ENCODE results near the gene TMPRSS11B.

The TMPRSS11B gene

DNA sequence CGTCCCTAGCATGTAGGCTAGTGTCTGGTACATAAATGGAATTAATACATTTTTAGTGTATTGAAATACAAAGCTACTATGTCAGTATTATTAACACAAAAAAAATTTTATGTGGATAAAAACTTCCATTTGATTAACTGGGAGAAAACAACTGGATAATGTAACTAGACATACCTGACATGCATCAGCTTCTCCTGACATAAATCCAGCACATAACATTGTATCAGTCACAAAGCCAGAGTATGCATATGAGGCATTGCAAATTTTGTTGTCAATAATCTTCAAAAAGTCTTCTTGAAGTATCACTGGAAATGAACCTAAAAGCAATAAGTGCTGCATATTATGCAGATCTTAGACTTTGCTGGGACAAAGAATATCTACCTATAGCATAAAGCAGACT, 16.9 kb downstream of the TMPRSS11B start:
- H3K4ac ChIP-seq (ENCODE audit: low read depth in 1 of 2, low read length in 2 of 2): no peak overlapping the region
- no peak overlapping the region for H4K91ac ChIP-seq (ENCODE audit: low read length)
- H3K9me3 ChIP-seq (ENCODE audit: control insufficient read depth, low read length): no peaks in the 10 kb centered on the region
- H3K4me1 ChIP-seq (ENCODE audit: control insufficient read depth, insufficient read depth, low read depth, low read length): no peaks in the 10 kb centered on the region
- H2BK120ac ChIP-seq (ENCODE audit: low read depth, low read length): no peak overlapping the region
- no peak overlapping the region for H3K27ac ChIP-seq (ENCODE audit: low read length, poor library complexity, severe bottlenecking)
- H3K9ac ChIP-seq (ENCODE audit: low read length): no peak overlapping the region
- no peak overlapping the region for H3K14ac ChIP-seq (ENCODE audit: low read length in 2 of 2)
- no peaks in the 10 kb centered on the region for H3K36me3 ChIP-seq (ENCODE audit: control insufficient read depth in 1 of 2, insufficient read depth in 2 of 2, low read depth in 1 of 2, low read length in 2 of 2)
- H2BK15ac ChIP-seq (ENCODE audit: low read depth, poor library complexity, severe bottlenecking): no peak overlapping the region
- no CpG with 5 or more reads among the region's 1 CpG for WGBS
- no peak overlapping the region for H3K18ac ChIP-seq (ENCODE audit: low read depth in 1 of 2, low read length in 2 of 2)
- no peaks in the 10 kb centered on the region for H3K27me3 ChIP-seq (ENCODE audit: control insufficient read depth in 1 of 2, insufficient read depth in 1 of 2, low read length in 2 of 2)
- H2AFZ ChIP-seq (ENCODE audit: low read depth, low read length): no peak overlapping the region
- no peak for DNase-seq
- no peak overlapping the region for H4K8ac ChIP-seq (ENCODE audit: low read length)
- no peak overlapping the region for H3K4me2 ChIP-seq (ENCODE audit: low read length, poor library complexity, severe bottlenecking)
- H3K4me3 ChIP-seq (ENCODE audit: insufficient read depth in 1 of 2, low read depth in 1 of 2, low read length in 2 of 2): no peak overlapping the region
- H3K79me1 ChIP-seq (replicated peaks; ENCODE audit: low read length, poor library complexity, severe bottlenecking): no peaks in the 10 kb centered on the region
- H2BK5ac ChIP-seq (ENCODE audit: low read depth, low read length, poor library complexity, severe bottlenecking): no peak overlapping the region
- no peak overlapping the region for H2AK5ac ChIP-seq (ENCODE audit: low read length, severe bottlenecking)
- no peak overlapping the region for H3K23ac ChIP-seq (ENCODE audit: low read length in 2 of 2)
- H2BK12ac ChIP-seq (ENCODE audit: low read length in 2 of 2): no peak overlapping the region

DNA sequence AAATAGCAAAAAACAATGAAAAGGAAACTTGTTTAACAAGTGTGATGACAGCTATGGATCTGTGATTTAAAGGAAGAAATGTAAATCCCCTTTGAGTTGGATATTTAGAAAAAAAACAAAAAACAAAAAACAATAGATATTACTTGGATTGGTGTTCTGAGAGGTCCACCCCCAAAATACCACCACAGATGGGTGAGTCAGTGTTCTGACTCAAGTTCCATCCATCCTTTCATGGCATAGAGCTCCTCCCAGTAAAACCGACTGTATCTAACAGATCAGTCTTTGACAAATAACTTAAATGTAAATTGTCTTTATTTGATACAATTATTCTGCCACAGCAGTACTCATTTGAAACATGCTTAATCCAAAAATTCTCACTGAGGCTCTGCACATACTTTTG, 27.4 kb downstream of the TMPRSS11B start:
- H3K4ac ChIP-seq (ENCODE audit: low read depth in 1 of 2, low read length in 2 of 2): no peak overlapping the region
- no peak overlapping the region for H4K91ac ChIP-seq (ENCODE audit: low read length)
- H3K36me3 ChIP-seq (ENCODE audit: control insufficient read depth in 1 of 2, insufficient read depth in 2 of 2, low read depth in 1 of 2, low read length in 2 of 2): no peaks in the 10 kb centered on the region
- no peak overlapping the region for H2BK15ac ChIP-seq (ENCODE audit: low read depth, poor library complexity, severe bottlenecking)
- no peak for DNase-seq
- no peak overlapping the region for H3K4me2 ChIP-seq (ENCODE audit: low read length, poor library complexity, severe bottlenecking)
- H3K27me3 ChIP-seq (ENCODE audit: control insufficient read depth in 1 of 2, insufficient read depth in 1 of 2, low read length in 2 of 2): no peaks in the 10 kb centered on the region
- no peak overlapping the region for H2BK12ac ChIP-seq (ENCODE audit: low read length in 2 of 2)
- no peak overlapping the region for H3K14ac ChIP-seq (ENCODE audit: low read length in 2 of 2)
- H3K27ac ChIP-seq (ENCODE audit: low read length, poor library complexity, severe bottlenecking): no peak overlapping the region
- no peak overlapping the region for H2BK5ac ChIP-seq (ENCODE audit: low read depth, low read length, poor library complexity, severe bottlenecking)
- H2BK120ac ChIP-seq (ENCODE audit: low read depth, low read length): no peak overlapping the region
- H2AK5ac ChIP-seq (ENCODE audit: low read length, severe bottlenecking): no peak overlapping the region
- no peak overlapping the region for H2AFZ ChIP-seq (ENCODE audit: low read depth, low read length)
- WGBS: no CpG with 5 or more reads among the region's 1 CpG
- H3K79me1 ChIP-seq (replicated peaks; ENCODE audit: low read length, poor library complexity, severe bottlenecking): no peaks in the 10 kb centered on the region
- H3K4me1 ChIP-seq (ENCODE audit: control insufficient read depth, insufficient read depth, low read depth, low read length): no peaks in the 10 kb centered on the region
- H3K4me3 ChIP-seq (ENCODE audit: insufficient read depth in 1 of 2, low read depth in 1 of 2, low read length in 2 of 2): no peak overlapping the region
- no peak overlapping the region for H3K23ac ChIP-seq (ENCODE audit: low read length in 2 of 2)
- no peak overlapping the region for H4K8ac ChIP-seq (ENCODE audit: low read length)
- no peak overlapping the region for H3K9ac ChIP-seq (ENCODE audit: low read length)
- H3K18ac ChIP-seq (ENCODE audit: low read depth in 1 of 2, low read length in 2 of 2): no peak overlapping the region
- H3K9me3 ChIP-seq (ENCODE audit: control insufficient read depth, low read length): peaks cover 2% of the 10 kb centered on the region

DNA sequence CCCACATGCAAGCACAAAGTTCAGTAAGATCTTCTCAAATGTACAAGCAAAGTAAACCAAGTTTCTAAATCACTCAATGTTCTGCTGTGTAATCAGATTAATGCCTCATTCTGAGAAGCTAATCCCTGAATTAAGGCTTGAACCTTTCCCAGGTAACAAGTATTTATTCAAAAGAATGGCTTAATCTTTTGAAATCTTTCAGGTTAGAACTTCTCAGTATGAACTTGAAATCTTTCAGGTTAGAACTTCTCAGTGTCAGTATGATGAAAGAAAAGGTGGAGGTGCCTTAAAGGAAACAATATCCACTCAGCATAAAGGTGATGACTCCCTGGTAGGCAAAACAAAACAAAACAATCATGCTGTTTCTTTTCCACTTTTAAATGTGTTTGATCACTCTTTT, 29.0 kb downstream of the TMPRSS11B start:
- H4K8ac ChIP-seq (ENCODE audit: low read length): no peak overlapping the region
- no peak overlapping the region for H2BK120ac ChIP-seq (ENCODE audit: low read depth, low read length)
- no peak overlapping the region for H2BK5ac ChIP-seq (ENCODE audit: low read depth, low read length, poor library complexity, severe bottlenecking)
- H3K4me3 ChIP-seq (ENCODE audit: insufficient read depth in 1 of 2, low read depth in 1 of 2, low read length in 2 of 2): no peak overlapping the region
- H3K36me3 ChIP-seq (ENCODE audit: control insufficient read depth in 1 of 2, insufficient read depth in 2 of 2, low read depth in 1 of 2, low read length in 2 of 2): no peaks in the 10 kb centered on the region
- DNase-seq: no peak
- no peak overlapping the region for H2BK15ac ChIP-seq (ENCODE audit: low read depth, poor library complexity, severe bottlenecking)
- H3K18ac ChIP-seq (ENCODE audit: low read depth in 1 of 2, low read length in 2 of 2): no peak overlapping the region
- H3K4me1 ChIP-seq (ENCODE audit: control insufficient read depth, insufficient read depth, low read depth, low read length): no peaks in the 10 kb centered on the region
- no peak overlapping the region for H3K4me2 ChIP-seq (ENCODE audit: low read length, poor library complexity, severe bottlenecking)
- H2BK12ac ChIP-seq (ENCODE audit: low read length in 2 of 2): no peak overlapping the region
- H4K91ac ChIP-seq (ENCODE audit: low read length): no peak overlapping the region
- H3K27me3 ChIP-seq (ENCODE audit: control insufficient read depth in 1 of 2, insufficient read depth in 1 of 2, low read length in 2 of 2): no peaks in the 10 kb centered on the region
- H3K9ac ChIP-seq (ENCODE audit: low read length): no peak overlapping the region
- H3K23ac ChIP-seq (ENCODE audit: low read length in 2 of 2): no peak overlapping the region
- H2AFZ ChIP-seq (ENCODE audit: low read depth, low read length): no peak overlapping the region
- H2AK5ac ChIP-seq (ENCODE audit: low read length, severe bottlenecking): no peak overlapping the region
- H3K9me3 ChIP-seq (ENCODE audit: control insufficient read depth, low read length): peaks cover 4% of the 10 kb centered on the region
- H3K79me1 ChIP-seq (replicated peaks; ENCODE audit: low read length, poor library complexity, severe bottlenecking): no peaks in the 10 kb centered on the region
- no peak overlapping the region for H3K27ac ChIP-seq (ENCODE audit: low read length, poor library complexity, severe bottlenecking)
- H3K4ac ChIP-seq (ENCODE audit: low read depth in 1 of 2, low read length in 2 of 2): no peak overlapping the region
- H3K14ac ChIP-seq (ENCODE audit: low read length in 2 of 2): no peak overlapping the region

DNA sequence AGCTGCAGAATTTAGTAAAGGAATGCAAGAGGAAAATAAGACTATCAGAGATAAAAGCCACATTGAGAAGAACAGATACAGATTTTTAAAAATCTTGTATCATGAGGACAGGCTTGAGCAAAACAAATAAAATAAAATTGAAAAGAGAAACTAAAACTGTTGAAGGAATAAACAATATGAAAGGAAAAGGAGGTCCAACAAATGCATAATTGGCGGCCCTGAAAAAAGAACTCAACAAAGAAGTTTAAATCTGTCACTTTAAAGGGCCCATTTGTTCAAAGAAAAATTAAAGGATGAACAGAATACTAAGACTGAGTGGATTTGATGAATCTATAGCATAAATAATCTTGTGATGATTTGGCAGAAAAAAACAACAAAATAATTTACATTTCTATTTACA, 36.5 kb downstream of the TMPRSS11B start:
- H3K27ac ChIP-seq (ENCODE audit: low read length, poor library complexity, severe bottlenecking): no peak overlapping the region
- H3K23ac ChIP-seq (ENCODE audit: low read length in 2 of 2): no peak overlapping the region
- H2AK5ac ChIP-seq (ENCODE audit: low read length, severe bottlenecking): no peak overlapping the region
- H2BK15ac ChIP-seq (ENCODE audit: low read depth, poor library complexity, severe bottlenecking): no peak overlapping the region
- H4K8ac ChIP-seq (ENCODE audit: low read length): no peak overlapping the region
- H3K18ac ChIP-seq (ENCODE audit: low read depth in 1 of 2, low read length in 2 of 2): no peak overlapping the region
- H3K36me3 ChIP-seq (ENCODE audit: control insufficient read depth in 1 of 2, insufficient read depth in 2 of 2, low read depth in 1 of 2, low read length in 2 of 2): no peaks in the 10 kb centered on the region
- H3K9ac ChIP-seq (ENCODE audit: low read length): no peak overlapping the region
- H2BK120ac ChIP-seq (ENCODE audit: low read depth, low read length): no peak overlapping the region
- no peak overlapping the region for H3K14ac ChIP-seq (ENCODE audit: low read length in 2 of 2)
- peaks cover 29% of the 10 kb centered on the region for H3K9me3 ChIP-seq (ENCODE audit: control insufficient read depth, low read length)
- H2AFZ ChIP-seq (ENCODE audit: low read depth, low read length): no peak overlapping the region
- H4K91ac ChIP-seq (ENCODE audit: low read length): no peak overlapping the region
- H3K27me3 ChIP-seq (ENCODE audit: control insufficient read depth in 1 of 2, insufficient read depth in 1 of 2, low read length in 2 of 2): no peaks in the 10 kb centered on the region
- no peak overlapping the region for H3K4me2 ChIP-seq (ENCODE audit: low read length, poor library complexity, severe bottlenecking)
- DNase-seq: peak; percentile 15
- H3K79me1 ChIP-seq (replicated peaks; ENCODE audit: low read length, poor library complexity, severe bottlenecking): no peaks in the 10 kb centered on the region
- WGBS: 90% methylated on average over 1 of the region's 1 CpG
- H3K4me1 ChIP-seq (ENCODE audit: control insufficient read depth, insufficient read depth, low read depth, low read length): no peaks in the 10 kb centered on the region
- H3K4ac ChIP-seq (ENCODE audit: low read depth in 1 of 2, low read length in 2 of 2): no peak overlapping the region
- H2BK5ac ChIP-seq (ENCODE audit: low read depth, low read length, poor library complexity, severe bottlenecking): no peak overlapping the region
- no peak overlapping the region for H3K4me3 ChIP-seq (ENCODE audit: insufficient read depth in 1 of 2, low read depth in 1 of 2, low read length in 2 of 2)
- H2BK12ac ChIP-seq (ENCODE audit: low read length in 2 of 2): no peak overlapping the region

Data from mesenchymal stem cell (in vitro differentiated cells and primary cell).